CD4-positive, CD25-positive, alpha-beta regulatory T cell (primary cell): ENCODE data around the gene NCKAP5. TPM values are rescaled to one million over a fixed set of nuclear protein-coding genes. Genes with fewer than 3 reads are reported as not detected.

Source experiments
- ATAC-seq, 2 donors: fragments of 150-1000 bp; cut with Tn5 transposase; one replicate each; pipeline ENCODE4 v1.10.0; 2021; ENCODE audit warnings: low read depth in 2 of 2, moderate number of reproducible peaks in 2 of 2, moderate library complexity in 1 of 2
- DNase-seq, 3 donors: peaks; one replicate each; pipeline versions ENCODE4 v3.0.0 to v3.0.0-alpha.2; 2012 to 2022; ENCODE audit warnings: mixed read lengths in 1 of 3
- H3K27ac ChIP-seq: one replicate; pipeline ENCODE4 v1.7.0; 2013; ENCODE audit warnings: mild to moderate bottlenecking, low read length; ENCODE audit not compliant: insufficient read depth, poor library complexity, severe bottlenecking
- H3K27me3 ChIP-seq: one replicate; pipeline ENCODE4 v1.7.0; 2013; ENCODE audit warnings: low read length; ENCODE audit not compliant: control insufficient read depth, insufficient read depth
- H3K36me3 ChIP-seq: one replicate; pipeline ENCODE4 v1.7.0; 2013; ENCODE audit warnings: mild to moderate bottlenecking, low read length, moderate library complexity; ENCODE audit not compliant: control insufficient read depth, insufficient read depth
- H3K4me1 ChIP-seq: 2 replicates; pipeline ENCODE4 v1.7.0; 2013; ENCODE audit warnings: mild to moderate bottlenecking, low read length; ENCODE audit not compliant: insufficient read depth, control insufficient read depth, poor library complexity, severe bottlenecking
- H3K4me3 ChIP-seq: one replicate; pipeline ENCODE4 v1.7.0; 2013; ENCODE audit warnings: low read depth, mild to moderate bottlenecking, low read length, moderate library complexity
- H3K9me3 ChIP-seq, 2 experiments: 1 replicate in 1 of 2; 2 replicates in 1 of 2; pipeline ENCODE4 v1.7.0; 2013; ENCODE audit warnings: low read length in 2 of 2, mild to moderate bottlenecking in 1 of 2, moderate library complexity in 1 of 2; ENCODE audit not compliant: control insufficient read depth in 2 of 2
- H3K27ac Mint-ChIP-seq, 3 donors: one replicate each; pipeline ENCODE4 v1.8.0; 2020 to 2022; ENCODE audit warnings: mild to moderate bottlenecking in 3 of 3, mixed read lengths in 3 of 3, moderate library complexity in 2 of 3
- H3K27me3 Mint-ChIP-seq: one replicate; pipeline ENCODE4 v1.8.0; 2022; ENCODE audit warnings: mild to moderate bottlenecking, mixed read lengths
- H3K36me3 Mint-ChIP-seq: one replicate; pipeline ENCODE4 v1.8.0; 2020; ENCODE audit warnings: mixed read lengths
- H3K4me1 Mint-ChIP-seq, 4 donors: one replicate each; pipeline ENCODE4 v1.8.0; 2020 to 2022; ENCODE audit warnings: mixed read lengths in 4 of 4, mild to moderate bottlenecking in 1 of 4
- H3K4me3 Mint-ChIP-seq, 4 donors: one replicate each; pipeline ENCODE4 v1.8.0; 2020 to 2022; ENCODE audit warnings: mild to moderate bottlenecking in 4 of 4, mixed read lengths in 4 of 4, moderate library complexity in 3 of 4
- H3K9me3 Mint-ChIP-seq, 7 donors: one replicate each; pipeline ENCODE4 v1.8.0; 2020 to 2022; ENCODE audit warnings: mixed read lengths in 7 of 7, mild to moderate bottlenecking in 3 of 7, moderate library complexity in 2 of 7
- polyA plus RNA-seq, 4 donors: library from polyadenylated mRNA; unstranded; fragments of 300-500 nt; fragmentation: Illumina TruSeq; gene quantifications; one replicate each; pipeline ENCODE4 v1.2.3, GENCODE V29; 2021
- total RNA-seq: library from RNA; stranded (reverse); gene quantifications from one replicate; pipeline ENCODE4 v1.2.3, GENCODE V29; 2022

NCKAP5 gene
- total and polyA plus RNA-seq, 5 donors from 2014 or later: not detected

DNA sequence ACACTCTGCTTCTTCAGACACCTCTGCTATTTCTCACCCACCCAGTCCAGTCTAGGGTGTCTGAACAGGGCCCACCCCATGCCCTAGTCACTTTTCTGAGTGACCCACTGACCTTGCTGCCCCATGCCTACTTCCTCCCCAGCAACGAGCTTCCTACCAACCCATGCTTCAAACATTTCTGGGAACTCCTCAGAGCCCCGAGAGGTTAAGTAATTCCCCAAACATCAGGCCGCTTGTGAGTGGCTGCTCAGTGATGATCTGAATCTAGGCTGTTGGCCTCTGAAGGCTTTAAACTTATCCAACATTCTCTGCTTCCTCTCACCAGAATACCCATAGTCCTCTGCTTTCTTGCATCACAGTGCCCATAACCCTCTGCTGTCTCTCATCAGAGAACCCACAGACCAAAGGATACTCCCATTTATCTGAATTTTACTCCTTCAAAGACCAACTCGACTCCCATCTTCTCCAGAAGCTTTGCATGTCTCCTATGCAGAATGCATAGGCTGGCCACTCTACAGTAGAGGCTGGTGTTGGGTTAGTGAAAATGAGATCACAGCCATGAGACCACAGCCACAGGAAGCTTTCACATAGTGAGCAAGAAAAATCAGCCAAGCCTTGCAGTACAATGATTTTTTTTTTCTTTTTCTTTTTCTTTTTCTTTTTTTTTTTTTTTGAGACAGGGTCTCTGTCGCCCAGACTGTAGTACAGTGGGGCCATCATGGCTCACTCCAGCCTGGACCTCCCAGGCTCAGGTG, 588.7 kb downstream of the NCKAP5 start:
- Mint-ChIP-seq H3K9me3 (peaks cover 2 to 11% (median 4%) of the 10 kb centered on the region in 7 donors), H3K4me3 (no peak overlapping the region), H3K4me1 (no peaks in the 10 kb centered on the region), H3K36me3 (no peaks in the 10 kb centered on the region), H3K27me3 (no peaks in the 10 kb centered on the region), H3K27ac (no peak overlapping the region)
- Histone ChIP-seq H3K9me3 (peaks cover 0 to 2% of the 10 kb centered on the region in 2 experiments), H3K4me1 (no peaks in the 10 kb centered on the region), H3K27me3 (no peaks in the 10 kb centered on the region), H3K36me3 (no peaks in the 10 kb centered on the region), H3K27ac (no peak overlapping the region), H3K4me3 (no peak overlapping the region)
- ATAC-seq (no peak), DNase-seq (no peak)

DNA sequence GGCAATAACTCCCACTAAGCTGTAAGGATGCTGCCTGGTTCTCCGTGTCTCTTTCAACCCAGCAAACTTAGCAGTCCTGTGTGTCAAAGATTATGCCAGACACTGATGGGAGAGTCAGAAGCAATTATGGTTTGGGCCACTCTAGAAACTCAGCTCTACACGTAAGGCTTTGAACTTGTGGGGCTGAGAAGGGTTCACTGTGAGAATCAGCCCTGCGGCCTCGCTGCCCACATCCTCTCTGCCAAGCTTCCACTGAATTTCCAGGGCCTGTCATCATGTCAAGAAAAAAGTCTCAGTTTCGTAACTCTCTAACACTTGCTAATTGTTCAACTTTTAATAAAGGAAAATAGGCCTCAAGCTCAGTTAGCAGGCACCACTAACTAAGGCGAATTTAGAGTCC, 589.4 kb downstream of the NCKAP5 start:
- no peak overlapping the region for H3K4me3 Mint-ChIP-seq
- H3K36me3 Mint-ChIP-seq: no peaks in the 10 kb centered on the region
- no peak overlapping the region for H3K27ac Mint-ChIP-seq
- H3K9me3 Mint-ChIP-seq: peaks cover 2 to 13% (median 5%) of the 10 kb centered on the region in 7 donors
- no peaks in the 10 kb centered on the region for H3K36me3 ChIP-seq
- no peaks in the 10 kb centered on the region for H3K27me3 ChIP-seq
- no peaks in the 10 kb centered on the region for H3K4me1 Mint-ChIP-seq
- H3K27ac ChIP-seq: no peak overlapping the region
- no peaks in the 10 kb centered on the region for H3K27me3 Mint-ChIP-seq
- DNase-seq (no peak), ATAC-seq (no peak)
- no peaks in the 10 kb centered on the region for H3K4me1 ChIP-seq
- peaks cover 0 to 2% of the 10 kb centered on the region in 2 experiments for H3K9me3 ChIP-seq
- H3K4me3 ChIP-seq: no peak overlapping the region

DNA sequence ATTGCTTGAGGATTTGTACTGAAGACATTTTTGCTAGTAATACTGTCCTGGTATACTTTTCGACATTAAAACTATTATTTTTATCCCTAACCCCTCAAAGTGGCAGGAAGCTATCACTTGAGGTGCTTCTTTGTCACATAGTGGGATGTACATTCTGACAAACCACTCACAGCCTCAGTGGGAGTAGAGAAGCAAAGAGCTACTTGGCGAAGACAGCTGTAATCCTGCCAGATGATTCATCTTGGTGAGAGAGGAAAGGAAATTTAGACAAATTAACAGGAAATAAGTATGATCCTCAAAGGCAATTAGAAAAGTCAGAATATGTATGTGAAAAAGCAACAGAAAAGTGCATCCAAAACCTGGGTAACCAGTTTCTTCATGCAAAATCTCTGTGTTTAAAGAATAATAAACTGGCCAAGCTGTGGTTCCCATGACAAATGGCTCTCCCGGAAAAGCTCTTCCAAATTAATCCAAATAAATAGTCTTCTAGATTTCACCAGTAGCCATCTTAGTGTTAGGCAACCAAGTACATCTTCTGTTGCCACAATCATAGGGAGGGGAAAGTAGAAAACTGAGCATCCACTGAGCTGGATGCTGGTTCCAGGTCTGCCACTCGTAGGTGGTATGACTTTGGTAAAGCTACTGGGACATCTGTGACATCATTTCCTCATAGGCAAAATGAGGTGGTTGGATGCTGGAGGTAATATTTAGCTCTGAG, 590.3 kb downstream of the NCKAP5 start:
- Mint-ChIP-seq H3K4me3 (no peak overlapping the region), H3K27ac (no peak overlapping the region), H3K27me3 (no peaks in the 10 kb centered on the region), H3K36me3 (no peaks in the 10 kb centered on the region), H3K4me1 (no peaks in the 10 kb centered on the region), H3K9me3 (peaks cover 2 to 13% (median 5%) of the 10 kb centered on the region in 7 donors)
- DNase-seq: no peak
- H3K27ac ChIP-seq: no peak overlapping the region
- H3K36me3 ChIP-seq: no peaks in the 10 kb centered on the region
- H3K9me3 ChIP-seq: peaks cover 0 to 2% of the 10 kb centered on the region in 2 experiments
- no peaks in the 10 kb centered on the region for H3K4me1 ChIP-seq
- no peak overlapping the region for H3K4me3 ChIP-seq
- ATAC-seq: no peak
- no peaks in the 10 kb centered on the region for H3K27me3 ChIP-seq

DNA sequence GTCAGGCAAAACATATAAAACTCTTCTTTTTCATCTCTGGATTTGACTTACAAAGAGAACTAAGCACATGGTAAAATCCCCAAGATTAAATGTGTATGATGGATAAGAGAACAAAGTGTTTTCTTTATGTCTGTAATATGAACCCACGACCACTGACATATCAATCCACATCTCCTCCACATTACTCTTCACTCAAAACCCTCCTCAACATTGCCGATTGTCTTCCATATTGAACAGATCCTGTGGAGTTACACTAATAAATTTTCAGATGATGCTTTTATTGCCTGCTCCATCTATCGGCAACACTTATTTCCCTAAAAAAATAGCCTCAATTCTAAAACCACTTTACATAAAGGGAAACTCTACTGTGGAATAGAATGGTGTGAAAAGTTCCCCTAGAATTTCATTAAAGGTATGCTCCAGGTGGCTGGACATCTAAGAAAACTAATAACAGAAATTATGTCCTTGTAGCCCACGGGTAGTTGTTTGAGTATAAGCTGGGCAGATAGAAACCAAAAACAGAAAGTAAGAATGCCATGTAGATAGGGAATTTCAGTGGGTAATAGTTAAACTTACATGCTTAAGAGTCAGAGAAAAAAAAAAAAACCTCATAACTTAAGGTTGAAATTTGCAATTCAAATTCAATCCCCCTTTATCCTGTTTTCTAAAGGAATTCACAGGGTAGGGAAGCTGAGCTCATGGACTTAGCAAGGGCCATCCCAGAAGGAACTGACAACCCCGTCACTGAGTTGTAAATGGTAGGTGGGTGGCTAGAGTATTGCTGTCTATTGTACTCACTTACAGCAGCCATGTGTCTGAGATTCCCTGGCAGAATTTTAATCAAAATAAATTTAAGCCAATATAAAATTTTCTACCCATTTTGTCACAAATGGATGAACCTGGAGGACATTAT, 592.8 kb downstream of the NCKAP5 start:
- no peak for ATAC-seq
- peaks cover 0 to 23% (median 7%) of the 10 kb centered on the region in 7 donors for H3K9me3 Mint-ChIP-seq
- H3K27me3 ChIP-seq: no peaks in the 10 kb centered on the region
- no peak overlapping the region for H3K27ac ChIP-seq
- no peak overlapping the region for H3K27ac Mint-ChIP-seq
- H3K4me3 ChIP-seq: no peak overlapping the region
- H3K4me1 Mint-ChIP-seq: no peaks in the 10 kb centered on the region
- H3K9me3 ChIP-seq: no peaks in the 10 kb centered on the region
- no peaks in the 10 kb centered on the region for H3K36me3 ChIP-seq
- H3K27me3 Mint-ChIP-seq: no peaks in the 10 kb centered on the region
- H3K4me3 Mint-ChIP-seq: no peak overlapping the region
- H3K36me3 Mint-ChIP-seq: no peaks in the 10 kb centered on the region
- no peaks in the 10 kb centered on the region for H3K4me1 ChIP-seq
- no peak for DNase-seq

DNA sequence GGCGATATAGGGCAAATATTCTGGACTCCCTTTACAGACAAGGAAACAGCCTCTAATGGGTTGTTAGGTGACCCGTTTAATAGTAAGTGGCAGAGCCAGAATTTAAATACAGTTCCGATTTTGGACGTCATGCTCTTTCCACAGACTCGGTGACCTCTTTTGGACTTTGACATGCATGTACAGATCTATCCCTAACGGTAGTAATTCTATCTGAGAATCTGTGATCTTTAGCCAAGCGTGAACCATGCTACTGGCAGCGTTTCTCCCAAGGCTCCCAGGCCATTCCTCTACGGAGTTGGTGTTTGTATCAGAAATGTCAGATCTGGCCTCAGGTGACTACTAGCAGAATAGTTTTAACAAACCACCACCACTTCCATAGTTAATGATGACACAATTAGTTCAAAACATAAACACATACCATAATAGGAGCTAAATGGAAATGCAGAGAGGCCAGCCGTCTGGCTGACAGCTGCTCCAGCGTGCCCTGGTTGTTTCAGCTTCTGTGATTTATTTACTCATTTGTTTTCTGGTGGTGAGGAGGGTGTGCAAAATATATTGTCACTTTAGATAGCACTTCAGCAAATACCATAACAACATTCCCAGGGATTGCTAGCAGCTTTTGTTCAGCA, 593.7 kb downstream of the NCKAP5 start:
- no peaks in the 10 kb centered on the region for H3K36me3 ChIP-seq
- H3K27me3 ChIP-seq: no peaks in the 10 kb centered on the region
- no peak overlapping the region for H3K4me3 ChIP-seq
- no peaks in the 10 kb centered on the region for H3K36me3 Mint-ChIP-seq
- no peak for DNase-seq
- ATAC-seq: no peak
- H3K4me3 Mint-ChIP-seq: no peak overlapping the region
- peaks cover 0 to 24% (median 7%) of the 10 kb centered on the region in 7 donors for H3K9me3 Mint-ChIP-seq
- H3K9me3 ChIP-seq: no peaks in the 10 kb centered on the region
- H3K27ac Mint-ChIP-seq: no peak overlapping the region
- H3K4me1 Mint-ChIP-seq: no peaks in the 10 kb centered on the region
- H3K4me1 ChIP-seq: no peaks in the 10 kb centered on the region
- no peak overlapping the region for H3K27ac ChIP-seq
- no peaks in the 10 kb centered on the region for H3K27me3 Mint-ChIP-seq

DNA sequence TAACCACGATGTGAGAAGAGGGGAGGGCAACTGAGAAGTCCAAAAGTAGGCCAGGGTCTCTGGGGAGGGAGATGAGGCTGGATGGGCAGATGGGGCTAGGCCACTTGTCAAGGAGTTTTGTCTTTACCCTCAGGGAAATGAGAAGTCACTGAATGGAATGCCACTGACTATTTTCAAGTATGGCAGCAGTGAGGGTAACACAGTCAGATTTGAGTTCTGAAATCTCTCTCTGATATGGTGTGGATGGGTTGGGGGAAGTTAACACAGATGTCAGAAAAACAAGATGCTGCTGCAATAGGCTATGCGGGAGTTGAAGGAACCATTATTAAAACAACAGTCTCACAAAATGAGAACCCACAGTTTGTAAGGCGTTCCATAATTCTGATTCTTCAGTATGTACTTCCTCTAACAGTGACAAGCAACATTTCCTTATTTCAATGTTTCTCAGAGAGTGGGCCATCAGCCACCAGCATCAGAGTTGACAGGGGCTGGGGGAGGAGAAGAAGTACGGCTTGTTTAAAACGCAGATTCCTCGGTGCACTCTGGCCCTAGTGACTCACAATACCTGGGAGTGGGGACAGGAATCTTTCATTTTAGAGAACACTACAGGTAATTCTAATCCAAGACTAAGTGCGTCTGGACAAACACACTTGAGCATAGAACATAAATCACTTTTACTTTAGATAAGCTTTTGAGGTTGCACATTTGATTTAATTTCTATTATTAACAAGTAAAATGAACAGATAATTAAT, 596.8 kb downstream of the NCKAP5 start:
- no peaks in the 10 kb centered on the region for H3K27me3 Mint-ChIP-seq
- no peak overlapping the region for H3K4me3 ChIP-seq
- no peaks in the 10 kb centered on the region for H3K27me3 ChIP-seq
- DNase-seq (no peak), ATAC-seq (no peak)
- H3K4me1 ChIP-seq: no peaks in the 10 kb centered on the region
- H3K36me3 Mint-ChIP-seq: no peaks in the 10 kb centered on the region
- H3K4me1 Mint-ChIP-seq: no peaks in the 10 kb centered on the region
- no peaks in the 10 kb centered on the region for H3K36me3 ChIP-seq
- no peak overlapping the region for H3K27ac Mint-ChIP-seq
- H3K9me3 ChIP-seq: no peaks in the 10 kb centered on the region
- H3K4me3 Mint-ChIP-seq: no peak overlapping the region
- H3K9me3 Mint-ChIP-seq: peaks cover 0 to 20% (median 8%) of the 10 kb centered on the region in 7 donors
- H3K27ac ChIP-seq: no peak overlapping the region
